Nephron (organoid): ENCODE results near the gene RAF1.

ENCODE experiments used
- H3K27ac Mint-ChIP-seq, 3 experiments: 2 replicates each; pipeline ENCODE4 v1.8.0; 2020; ENCODE audit warnings: mixed read lengths in 3 of 3, mild to moderate bottlenecking in 2 of 3, moderate library complexity in 1 of 3
- H3K27me3 Mint-ChIP-seq: 2 replicates; pipeline ENCODE4 v1.8.0; 2021; ENCODE audit warnings: low read depth, mild to moderate bottlenecking, moderate library complexity, mixed read lengths
- H3K36me3 Mint-ChIP-seq: 2 replicates; pipeline ENCODE4 v1.8.0; 2020; ENCODE audit warnings: low read depth, mixed read lengths
- H3K4me1 Mint-ChIP-seq: 2 replicates; pipeline ENCODE4 v1.8.0; 2020; ENCODE audit warnings: mixed read lengths
- H3K4me3 Mint-ChIP-seq, 3 experiments: 2 replicates each; pipeline ENCODE4 v1.8.0; 2020; ENCODE audit warnings: mild to moderate bottlenecking in 3 of 3, mixed read lengths in 3 of 3, moderate library complexity in 2 of 3
- H3K9me3 Mint-ChIP-seq: 2 replicates; pipeline ENCODE4 v1.8.0; 2020; ENCODE audit warnings: mixed read lengths
- TF ChIP-seq, protein P1 (sequence below), 3 experiments: fragments of 200-600 bp; sonication (generic); IDR thresholded peaks; one replicate each; pipeline ENCODE4 v1.5.0; 2021; ENCODE audit warnings: antibody characterized with exemption in 3 of 3; ENCODE audit not compliant: unreplicated experiment in 3 of 3

RAF1 gene

DNA sequence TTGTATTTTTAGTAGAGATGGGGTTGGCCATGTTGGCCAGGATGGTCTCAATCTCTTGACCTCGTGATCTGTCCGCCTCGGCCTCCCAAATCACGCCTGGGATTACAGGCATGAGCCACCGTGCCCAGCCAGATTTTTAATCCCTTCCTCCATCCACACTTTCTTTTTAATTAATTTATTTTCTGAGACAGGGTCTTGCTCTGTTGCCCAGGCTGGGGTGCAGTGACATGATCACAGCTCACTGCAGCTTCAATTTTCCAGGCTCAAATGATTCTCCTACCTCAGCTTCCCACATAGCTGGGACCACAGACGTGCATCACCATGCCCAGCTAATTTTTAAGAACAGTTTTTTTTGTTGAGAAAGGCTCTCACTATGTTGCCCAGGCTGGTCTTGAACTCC lies 43.6 kb downstream of the RAF1 start:
- Mint-ChIP-seq H3K4me3 (no peak overlapping the region), H3K36me3 (peaks cover 21% of the 10 kb centered on the region), H3K4me1 (peaks cover 22% of the 10 kb centered on the region), H3K27ac (no peak overlapping the region), H3K27me3 (no peaks in the 10 kb centered on the region), H3K9me3 (no peaks in the 10 kb centered on the region)
- TF ChIP-seq, protein P1, sequence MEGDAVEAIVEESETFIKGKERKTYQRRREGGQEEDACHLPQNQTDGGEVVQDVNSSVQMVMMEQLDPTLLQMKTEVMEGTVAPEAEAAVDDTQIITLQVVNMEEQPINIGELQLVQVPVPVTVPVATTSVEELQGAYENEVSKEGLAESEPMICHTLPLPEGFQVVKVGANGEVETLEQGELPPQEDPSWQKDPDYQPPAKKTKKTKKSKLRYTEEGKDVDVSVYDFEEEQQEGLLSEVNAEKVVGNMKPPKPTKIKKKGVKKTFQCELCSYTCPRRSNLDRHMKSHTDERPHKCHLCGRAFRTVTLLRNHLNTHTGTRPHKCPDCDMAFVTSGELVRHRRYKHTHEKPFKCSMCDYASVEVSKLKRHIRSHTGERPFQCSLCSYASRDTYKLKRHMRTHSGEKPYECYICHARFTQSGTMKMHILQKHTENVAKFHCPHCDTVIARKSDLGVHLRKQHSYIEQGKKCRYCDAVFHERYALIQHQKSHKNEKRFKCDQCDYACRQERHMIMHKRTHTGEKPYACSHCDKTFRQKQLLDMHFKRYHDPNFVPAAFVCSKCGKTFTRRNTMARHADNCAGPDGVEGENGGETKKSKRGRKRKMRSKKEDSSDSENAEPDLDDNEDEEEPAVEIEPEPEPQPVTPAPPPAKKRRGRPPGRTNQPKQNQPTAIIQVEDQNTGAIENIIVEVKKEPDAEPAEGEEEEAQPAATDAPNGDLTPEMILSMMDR (IDR thresholded peaks at IDR 0.05; ENCODE audit: unreplicated experiment in 3 of 3) = no peak

GRCh38 chr3:12618426-12618825 lies 45.5 kb downstream of the RAF1 start:
- peaks cover 35% of the 10 kb centered on the region for H3K36me3 Mint-ChIP-seq
- H3K27ac Mint-ChIP-seq = no peak overlapping the region
- TF ChIP-seq, protein P1 (IDR thresholded peaks at IDR 0.05; ENCODE audit: unreplicated experiment in 3 of 3) = no peak
- H3K4me3 Mint-ChIP-seq = no peak overlapping the region
- H3K9me3 Mint-ChIP-seq = no peaks in the 10 kb centered on the region
- H3K4me1 Mint-ChIP-seq = peaks cover 16% of the 10 kb centered on the region
- H3K27me3 Mint-ChIP-seq = no peaks in the 10 kb centered on the region

- Mint-ChIP-seq H3K27me3 (no peaks in the 10 kb centered on the region), H3K4me3 (no peak overlapping the region), H3K9me3 (no peaks in the 10 kb centered on the region), H3K4me1 (no peaks in the 10 kb centered on the region), H3K36me3 (peaks cover 54% of the 10 kb centered on the region), H3K27ac (no peak overlapping the region)
- TF ChIP-seq, protein P1 (IDR thresholded peaks at IDR 0.05; ENCODE audit: unreplicated experiment in 3 of 3) = no peak
These were observed 48.7 kb downstream of the RAF1 start for GRCh38 chr3:12615266-12615665.

DNA sequence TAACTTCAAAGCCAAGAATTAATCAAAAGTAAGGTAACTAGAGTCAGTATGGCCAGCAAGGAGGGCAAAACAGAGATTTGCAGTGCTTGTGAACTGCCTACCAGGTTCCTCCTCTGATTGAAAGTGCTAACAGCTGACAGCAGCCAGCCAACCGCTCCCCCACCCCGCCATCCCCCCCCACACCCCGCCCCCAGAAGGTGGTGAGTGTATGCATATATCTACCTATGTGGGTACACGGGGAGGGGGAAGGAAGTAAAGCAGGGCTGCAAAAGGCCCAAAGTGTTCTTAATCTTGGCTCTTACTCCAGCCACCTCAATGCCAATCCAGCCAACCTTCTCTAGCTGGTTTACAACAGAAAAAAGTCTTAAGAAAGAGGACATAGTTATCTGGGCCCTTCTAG lies 50.7 kb downstream of the RAF1 start:
- no peaks in the 10 kb centered on the region for H3K9me3 Mint-ChIP-seq
- no peaks in the 10 kb centered on the region for H3K4me1 Mint-ChIP-seq
- no peak overlapping the region for H3K4me3 Mint-ChIP-seq
- H3K27ac Mint-ChIP-seq = no peak overlapping the region
- no peaks in the 10 kb centered on the region for H3K27me3 Mint-ChIP-seq
- TF ChIP-seq, protein P1 (IDR thresholded peaks at IDR 0.05; ENCODE audit: unreplicated experiment in 3 of 3) = no peak
- H3K36me3 Mint-ChIP-seq = peaks cover 61% of the 10 kb centered on the region

DNA sequence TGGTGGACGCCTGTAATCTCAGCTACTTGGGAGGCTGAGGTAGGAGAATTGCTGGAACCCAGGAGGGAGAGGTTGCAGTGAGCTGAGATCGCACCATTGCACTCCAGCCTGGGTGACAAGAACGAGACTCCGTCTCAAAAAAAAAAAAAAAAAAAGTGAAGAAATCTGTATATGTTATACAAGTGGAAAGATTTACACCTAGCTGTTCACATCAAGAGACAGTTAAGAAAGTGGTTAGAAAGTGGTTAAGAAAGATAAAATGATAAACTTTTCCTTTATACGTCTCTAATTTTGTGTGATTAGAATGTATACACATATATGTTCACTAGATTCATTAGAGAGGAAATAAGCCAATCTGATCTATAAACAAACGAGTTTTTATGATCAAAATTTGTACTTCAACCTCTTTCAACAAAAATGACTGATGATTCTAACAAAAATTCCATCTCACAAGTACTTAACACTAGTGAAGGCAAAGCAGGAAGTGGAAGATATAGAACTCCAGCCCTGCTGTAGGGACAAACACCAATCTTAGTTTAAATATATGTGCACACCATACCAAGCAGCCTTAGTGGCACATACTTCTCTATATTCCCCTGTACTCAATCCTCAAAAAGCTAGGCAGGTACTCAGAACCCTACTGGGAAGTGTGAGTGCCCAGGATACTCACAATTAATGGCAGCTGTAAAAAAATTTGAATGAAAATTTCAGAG lies 51.2 kb downstream of the RAF1 start:
- H3K4me1 Mint-ChIP-seq = no peaks in the 10 kb centered on the region
- no peaks in the 10 kb centered on the region for H3K27me3 Mint-ChIP-seq
- H3K36me3 Mint-ChIP-seq = peaks cover 62% of the 10 kb centered on the region
- no peak overlapping the region for H3K27ac Mint-ChIP-seq
- no peak overlapping the region for H3K4me3 Mint-ChIP-seq
- TF ChIP-seq, protein P1 (IDR thresholded peaks at IDR 0.05; ENCODE audit: unreplicated experiment in 3 of 3) = no peak
- H3K9me3 Mint-ChIP-seq = no peaks in the 10 kb centered on the region

- Mint-ChIP-seq H3K4me3 (no peak overlapping the region), H3K9me3 (no peaks in the 10 kb centered on the region), H3K4me1 (no peaks in the 10 kb centered on the region), H3K27me3 (no peaks in the 10 kb centered on the region), H3K27ac (no peak overlapping the region), H3K36me3 (peaks cover 66% of the 10 kb centered on the region)
- TF ChIP-seq, protein P1 (IDR thresholded peaks at IDR 0.05; ENCODE audit: unreplicated experiment in 3 of 3) = no peak
These were observed 52.8 kb downstream of the RAF1 start for GRCh38 chr3:12611117-12611516.
